Measurements from ENCODE around the gene BICC1. TPM values are rescaled to one million over a fixed set of nuclear protein-coding genes. Genes with fewer than 3 reads are reported as not detected.

BICC1 gene
- total RNA-seq, 1 experiment from 2014 or later: 0.57 TPM

DNA sequence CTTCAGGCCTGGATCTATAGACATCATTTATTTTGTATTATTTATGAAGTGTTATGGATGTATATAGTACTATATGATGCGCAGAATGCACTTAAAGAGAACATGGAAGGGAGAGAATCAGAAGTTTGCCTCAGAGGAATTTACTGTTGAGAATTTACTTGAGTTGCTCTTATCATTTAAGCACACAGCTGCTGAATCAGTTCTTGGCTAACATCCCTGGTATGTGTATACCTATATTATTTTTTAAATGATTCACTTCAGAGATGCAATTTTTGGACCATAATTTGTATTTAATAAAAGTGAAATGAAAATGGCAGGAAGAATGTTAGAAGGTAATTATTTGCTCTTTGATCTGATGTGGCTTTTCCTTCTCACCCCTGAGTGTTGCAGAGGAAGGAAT, 191.6 kb downstream of the BICC1 start:
- Histone ChIP-seq H3K18ac (ENCODE audit: insufficient read length, low read depth, low read length) (no peak overlapping the region), H3K9ac (ENCODE audit: extremely low read depth, insufficient read length, low read length) (no peak overlapping the region), H3K4me2 (ENCODE audit: insufficient read depth, insufficient read length, low read length) (no peak overlapping the region), H3K79me1 (ENCODE audit: insufficient read depth, low read depth, low read length, poor library complexity, severe bottlenecking) (no peaks in the 10 kb centered on the region), H2BK12ac (ENCODE audit: insufficient read length, low read depth, low read length) (no peak overlapping the region), H3K9me3 (ENCODE audit: control insufficient read depth, low read depth, low read length) (no peaks in the 10 kb centered on the region), H2BK5ac (ENCODE audit: insufficient read length, low read length) (no peak overlapping the region), H4K91ac (ENCODE audit: insufficient read length, low read depth, low read length) (no peak overlapping the region), H3K23me2 (ENCODE audit: insufficient read length, low read depth, low read length, poor library complexity, severe bottlenecking) (no peaks in the 10 kb centered on the region), H4K8ac (replicated peaks; ENCODE audit: insufficient read length, low read depth, low read length) (no peak overlapping the region), H3K4me1 (ENCODE audit: insufficient read depth, low read length) (no peaks in the 10 kb centered on the region), H4K5ac (ENCODE audit: insufficient read length, low read depth, low read length) (no peak overlapping the region), H3K27me3 (ENCODE audit: insufficient read depth, low read length) (no peaks in the 10 kb centered on the region), H3K23ac (ENCODE audit: insufficient read length, low read depth, low read length) (no peak overlapping the region), H3K14ac (ENCODE audit: insufficient read depth, low read length) (no peak overlapping the region), H3K27ac (ENCODE audit: insufficient read length, low read depth, low read length) (no peak overlapping the region), H3K4ac (ENCODE audit: low read depth, low read length) (no peak overlapping the region), H2AK5ac (ENCODE audit: insufficient read length, low read length) (no peak overlapping the region), H2AFZ (ENCODE audit: low read length) (no peak overlapping the region), H3K56ac (ENCODE audit: insufficient read length, low read depth, low read length) (no peak overlapping the region), H3T11ph (ENCODE audit: low read length) (no peak overlapping the region), H2BK15ac (ENCODE audit: low read depth, low read length) (no peak overlapping the region), H2BK20ac (ENCODE audit: low read depth, low read length, poor library complexity, severe bottlenecking) (no peak overlapping the region), H2BK120ac (ENCODE audit: low read depth, low read length, poor library complexity, severe bottlenecking) (no peak overlapping the region), H4K20me1 (ENCODE audit: control insufficient read depth, insufficient read depth, insufficient read length) (no peaks in the 10 kb centered on the region), H3K79me2 (ENCODE audit: insufficient read depth, low read length) (no peaks in the 10 kb centered on the region)
- TF ChIP-seq, protein P1, sequence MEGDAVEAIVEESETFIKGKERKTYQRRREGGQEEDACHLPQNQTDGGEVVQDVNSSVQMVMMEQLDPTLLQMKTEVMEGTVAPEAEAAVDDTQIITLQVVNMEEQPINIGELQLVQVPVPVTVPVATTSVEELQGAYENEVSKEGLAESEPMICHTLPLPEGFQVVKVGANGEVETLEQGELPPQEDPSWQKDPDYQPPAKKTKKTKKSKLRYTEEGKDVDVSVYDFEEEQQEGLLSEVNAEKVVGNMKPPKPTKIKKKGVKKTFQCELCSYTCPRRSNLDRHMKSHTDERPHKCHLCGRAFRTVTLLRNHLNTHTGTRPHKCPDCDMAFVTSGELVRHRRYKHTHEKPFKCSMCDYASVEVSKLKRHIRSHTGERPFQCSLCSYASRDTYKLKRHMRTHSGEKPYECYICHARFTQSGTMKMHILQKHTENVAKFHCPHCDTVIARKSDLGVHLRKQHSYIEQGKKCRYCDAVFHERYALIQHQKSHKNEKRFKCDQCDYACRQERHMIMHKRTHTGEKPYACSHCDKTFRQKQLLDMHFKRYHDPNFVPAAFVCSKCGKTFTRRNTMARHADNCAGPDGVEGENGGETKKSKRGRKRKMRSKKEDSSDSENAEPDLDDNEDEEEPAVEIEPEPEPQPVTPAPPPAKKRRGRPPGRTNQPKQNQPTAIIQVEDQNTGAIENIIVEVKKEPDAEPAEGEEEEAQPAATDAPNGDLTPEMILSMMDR (conservative IDR thresholded peaks at IDR 0.05): no peak
- no peak for DNase-seq
- H3K4me1 Mint-ChIP-seq: peaks cover 4 to 5% of the 10 kb centered on the region in 2 experiments
- H3K9me3 Mint-ChIP-seq: no peaks in the 10 kb centered on the region
- WGBS (ENCODE audit: extremely low coverage, insufficient read length, low lambda C conversion rate): no CpG with 5 or more reads among the region's 1 CpG
- H3K4me3 Mint-ChIP-seq: no peak overlapping the region
- no peaks in the 10 kb centered on the region for H3K27me3 Mint-ChIP-seq (ENCODE audit: low read depth)
- H3K27ac Mint-ChIP-seq: no peak overlapping the region
- 0 out of 7 replicates have a peak, but pooled peaks cover 0 to 4% (median 0%) of the 10 kb centered on the region in 3 experiments for H3K36me3 Mint-ChIP-seq (ENCODE audit: insufficient read depth in 1 of 3, low read depth in 3 of 3)

Measured in H9 (cell line).